ENCODE measurements around the gene IGLL1. TPM values are rescaled to one million over a fixed set of nuclear protein-coding genes. Genes with fewer than 3 reads are reported as not detected.

IGLL1 gene
- total RNA-seq, 4 donors from 2014 or later: not detected

- H3K4me3 ChIP-seq (replicated peaks in 1 of 3): no peak overlapping the region
- no peaks in the 10 kb centered on the region for H3K36me3 ChIP-seq
- TF ChIP-seq CTCF (IDR thresholded peaks at IDR 0.05) (no peak), POLR2A (IDR thresholded peaks at IDR 0.05) (no peak)
- H3K27me3 ChIP-seq: no peaks in the 10 kb centered on the region
- H3K27ac ChIP-seq: no peak overlapping the region
- H3K9me3 ChIP-seq: no peaks in the 10 kb centered on the region
- intact Hi-C loops (cut with DNase I): no loop called here
- no peak for DNase-seq
- 76 to 81% methylated on average over 3 to 4 of the region's 4 CpGs for WGBS, 2 donors
- peaks cover 0 to 4% of the 10 kb centered on the region in 2 donors for H3K4me1 ChIP-seq
Observed at GRCh38 chr22:23557467-23557866, 22.6 kb downstream of the IGLL1 start.

GRCh38 chr22:23557036-23557435 is 23.1 kb downstream of the IGLL1 start:
- TF ChIP-seq CTCF (IDR thresholded peaks at IDR 0.05) (no peak), POLR2A (IDR thresholded peaks at IDR 0.05) (no peak)
- Histone ChIP-seq H3K4me3 (replicated peaks in 1 of 3) (no peak overlapping the region), H3K9me3 (no peaks in the 10 kb centered on the region), H3K4me1 (peaks cover 0 to 4% of the 10 kb centered on the region in 2 donors), H3K36me3 (no peaks in the 10 kb centered on the region), H3K27ac (no peak overlapping the region), H3K27me3 (no peaks in the 10 kb centered on the region)
- intact Hi-C loops (cut with DNase I): no loop called here
- WGBS, 2 donors: 81 to 84% methylated on average over 7 of the region's 7 CpGs
- DNase-seq: no peak

GRCh38 chr22:23556026-23556620 is 24.0 kb downstream of the IGLL1 start:
- intact Hi-C loops (cut with DNase I): no loop called here
- Histone ChIP-seq H3K27ac (no peak overlapping the region), H3K27me3 (no peaks in the 10 kb centered on the region), H3K9me3 (no peaks in the 10 kb centered on the region), H3K4me3 (replicated peaks in 1 of 3) (no peak overlapping the region), H3K36me3 (no peaks in the 10 kb centered on the region), H3K4me1 (peaks cover 0 to 4% of the 10 kb centered on the region in 2 donors)
- WGBS, 2 donors: 41 to 63% methylated on average over 5 to 7 of the region's 7 CpGs
- no peak for DNase-seq
- TF ChIP-seq POLR2A (IDR thresholded peaks at IDR 0.05): no peak
- no peak for TF ChIP-seq CTCF (IDR thresholded peaks at IDR 0.05)

GRCh38 chr22:23555118-23555517 is 25.0 kb downstream of the IGLL1 start:
- TF ChIP-seq CTCF (IDR thresholded peaks at IDR 0.05) (no peak), POLR2A (IDR thresholded peaks at IDR 0.05) (no peak)
- no peaks in the 10 kb centered on the region for H3K27me3 ChIP-seq
- no peaks in the 10 kb centered on the region for H3K9me3 ChIP-seq
- intact Hi-C loops (cut with DNase I): no loop called here
- H3K4me3 ChIP-seq (replicated peaks in 1 of 3): no peak overlapping the region
- H3K36me3 ChIP-seq: no peaks in the 10 kb centered on the region
- WGBS, 2 donors: 84 to 89% methylated on average over 8 of the region's 8 CpGs
- no peak overlapping the region for H3K27ac ChIP-seq
- DNase-seq: no peak
- peaks cover 0 to 4% of the 10 kb centered on the region in 2 donors for H3K4me1 ChIP-seq

GRCh38 chr22:23553924-23554870 is 25.9 kb downstream of the IGLL1 start:
- DNase-seq: no peak
- 77 to 85% methylated on average over 18 to 21 of the region's 21 CpGs for WGBS, 2 donors

More at GRCh38 chr22:23553924-23554870, 25.9 kb downstream of the IGLL1 start:
- Histone ChIP-seq H3K27ac (no peak overlapping the region), H3K9me3 (no peaks in the 10 kb centered on the region), H3K27me3 (no peaks in the 10 kb centered on the region), H3K4me1 (peaks cover 0 to 4% of the 10 kb centered on the region in 2 donors), H3K36me3 (no peaks in the 10 kb centered on the region), H3K4me3 (replicated peaks in 1 of 3) (no peak overlapping the region)
- intact Hi-C loops (cut with DNase I): no loop called here
- TF ChIP-seq CTCF (IDR thresholded peaks at IDR 0.05) (no peak), POLR2A (IDR thresholded peaks at IDR 0.05) (no peak)

Data from thyroid gland (tissue), 4 donors.